K562 (cell line): ENCODE results near the gene ZNF493. TPM values are rescaled to one million over a fixed set of nuclear protein-coding genes. Genes with fewer than 3 reads are reported as not detected.

Source experiments
- ATAC-seq: fragments of 200-7000 bp; cut with Tn5 transposase; 3 replicates; pipeline ENCODE4 v1.9.1; 2020; ENCODE audit warnings: moderate library complexity
- BruUV-seq: library from RNA; stranded (reverse); fragments of 400-500 nt; replicated peaks from 2 replicates; lab custom pipeline; 2021; lab: Mats Ljungman, UMichigan
- CTCF ChIA-PET: fragments of 300-600 bp; formaldehyde crosslinking; extraction: SDS; loops from one replicate; lab custom pipeline; 2021; ENCODE audit warnings: low intra/inter-chr PET ratio; lab: Yijun Ruan, JAX
- POLR2A ChIA-PET: fragments of 300-600, 350-650 bp; sonication (Branson Sonifier 250); formaldehyde crosslinking; extraction: SDS; loops from one replicate; lab custom pipeline; 2021; ENCODE audit warnings: antibody characterized with exemption, inconsistent platforms; lab: Yijun Ruan, JAX
- DNase-seq, 4 experiments: peaks; one replicate each; pipeline versions ENCODE4 v3.0.0 to v3.0.0-alpha.2; 2011 to 2018; ENCODE audit warnings: low spot score in 3 of 4, mixed read lengths in 3 of 4; ENCODE audit errors: extremely low read depth in 1 of 4
- FAIRE-seq: peaks from 2 replicates; lab custom pipeline; 2011; peaks lifted over from hg19 to GRCh38; lab: Jason Lieb, UNC
- H2AFZ ChIP-seq: 2 replicates; pipeline ENCODE4 v1.6.0; 2011; ENCODE audit warnings: low read depth, low read length, control low read depth, inconsistent platforms
- H3K27ac ChIP-seq: fragments of 200-600 bp; 3 replicates; pipeline ENCODE4 v1.8.0; 2011; ENCODE audit warnings: low read depth, mild to moderate bottlenecking, control low read depth, inconsistent platforms, low read length, moderate library complexity, mixed read lengths; ENCODE audit errors: extremely low read depth
- H3K27me3 ChIP-seq, 2 experiments: fragments of 300-600 bp in 1 of 2; 2 replicates in 1 of 2; 3 replicates in 1 of 2; pipeline versions ENCODE4 v1.6.0 to v1.8.0; 2011; ENCODE audit warnings: inconsistent platforms in 2 of 2, low read length in 2 of 2, mild to moderate bottlenecking in 1 of 2, mixed read lengths in 1 of 2, moderate library complexity in 1 of 2; ENCODE audit not compliant: control insufficient read depth in 2 of 2, insufficient read depth in 2 of 2
- H3K36me3 ChIP-seq: fragments of 300-600 bp; 3 replicates; pipeline ENCODE4 v1.8.0; 2011; ENCODE audit warnings: mild to moderate bottlenecking, low read length, inconsistent platforms; ENCODE audit not compliant: control insufficient read depth, insufficient read depth
- H3K4me1 ChIP-seq, 2 experiments: fragments of 200-600 bp in 1 of 2; replicated peaks in 1 of 2; 2 replicates in 1 of 2; 3 replicates in 1 of 2; pipeline versions ENCODE4 v1.5.1 to v1.8.0; 2011; ENCODE audit warnings: inconsistent platforms in 2 of 2, low read length in 2 of 2, mild to moderate bottlenecking in 1 of 2, mixed read lengths in 1 of 2, moderate library complexity in 1 of 2; ENCODE audit not compliant: control insufficient read depth in 2 of 2, insufficient read depth in 2 of 2
- H3K4me2 ChIP-seq: 2 replicates; pipeline ENCODE4 v1.6.1; 2011; ENCODE audit warnings: low read length, control low read depth, inconsistent platforms, mixed read lengths; ENCODE audit not compliant: insufficient read depth
- H3K4me3 ChIP-seq: fragments of 200-600 bp; sonication (generic), shearing (Covaris generic); 2 replicates; pipeline ENCODE4 v1.5.1; 2016; ENCODE audit warnings: control low read depth, inconsistent platforms
- H3K79me2 ChIP-seq: fragments of 200-600 bp; 3 replicates; pipeline ENCODE4 v1.8.0; 2011; ENCODE audit warnings: low read length, inconsistent platforms; ENCODE audit not compliant: control insufficient read depth, insufficient read depth
- H3K9ac ChIP-seq, 2 experiments: 2 replicates each; pipeline versions ENCODE4 v1.6.0 to v1.6.1; 2011; ENCODE audit warnings: low read depth in 2 of 2, low read length in 2 of 2, control low read depth in 1 of 2, inconsistent platforms in 1 of 2, mild to moderate bottlenecking in 1 of 2, mixed read lengths in 1 of 2; ENCODE audit not compliant: insufficient read depth in 1 of 2
- H3K9me1 ChIP-seq: one replicate; pipeline ENCODE4 v1.6.0; 2011; ENCODE audit warnings: inconsistent platforms, mild to moderate bottlenecking, low read length, moderate library complexity; ENCODE audit not compliant: control insufficient read depth, insufficient read depth
- H3K9me3 ChIP-seq: replicated peaks from 2 replicates; pipeline ENCODE4 v1.5.1; 2011; ENCODE audit warnings: low read depth, low read length, inconsistent platforms; ENCODE audit not compliant: control insufficient read depth, insufficient read depth
- H4K20me1 ChIP-seq: replicated peaks from 2 replicates; pipeline ENCODE4 v1.6.1; 2011; ENCODE audit warnings: low read length, inconsistent platforms, mixed read lengths; ENCODE audit not compliant: control insufficient read depth, insufficient read depth
- BACH1 ChIP-seq: fragments of 200-800 bp; sonication (Bioruptor generic); IDR thresholded peaks from 2 replicates; pipeline ENCODE4 v1.6.1; 2016; ENCODE audit warnings: missing genetic modification characterization, missing compliant biosample characterization
- CBFA2T3 ChIP-seq: fragments of 450-650 bp; IDR thresholded peaks from 2 replicates; pipeline ENCODE4 v1.6.1; 2017
- CTCF ChIP-seq, 3 experiments: IDR thresholded peaks in 2 of 3; conservative IDR thresholded peaks in 1 of 3; 2 replicates each; pipeline ENCODE4 v1.5.1; 2011 to 2012; ENCODE audit warnings: low read length in 3 of 3, mild to moderate bottlenecking in 3 of 3, control low read depth in 2 of 3, improper control_type of control experiment in 1 of 3, inconsistent platforms in 1 of 3, low read depth in 1 of 3, mixed read lengths in 1 of 3, moderate library complexity in 1 of 3; ENCODE audit not compliant: insufficient read depth in 2 of 3
- HBP1 ChIP-seq: fragments of 450-650 bp; formaldehyde crosslinking; IDR thresholded peaks from 2 replicates; pipeline ENCODE4 v1.4.0; 2022; ENCODE audit warnings: missing genetic modification characterization
- KLF6 ChIP-seq: fragments of 250-450 bp; sonication (Bioruptor Pico); IDR thresholded peaks from 2 replicates; pipeline ENCODE4 v1.4.0; 2020; ENCODE audit warnings: mild to moderate bottlenecking, moderate library complexity, borderline replicate concordance
- PURB ChIP-seq: sonication (generic); formaldehyde crosslinking; IDR thresholded peaks from 2 replicates; pipeline ENCODE4 v1.9.0; 2021; ENCODE audit warnings: low read depth, mild to moderate bottlenecking, missing genetic modification reagents
- TAF7 ChIP-seq: fragments of 450-650 bp; IDR thresholded peaks from 2 replicates; pipeline ENCODE4 v1.6.1; 2016; ENCODE audit warnings: missing genetic modification characterization, missing compliant biosample characterization
- WGBS: fragments of 100-300 bp; shearing (Covaris generic); methylation state at CpG from one replicate; pipeline ENCODE4 v1.1.6; 2016; ENCODE audit warnings: low coverage, mixed read lengths; ENCODE audit not compliant: insufficient coverage; ENCODE audit errors: missing lambda C conversion rate; 5-methylcytosine and 5-hydroxymethylcytosine counted together
- in situ Hi-C: fragments of 300-500 bp; cut with MboI; formaldehyde crosslinking; loops from 4 replicates; pipeline ENCODE4 v1.15.0; 2018; ENCODE audit warnings: inconsistent platforms, mixed read lengths
- intact Hi-C: fragments of 100-400 bp; cut with micrococcal nuclease; formaldehyde crosslinking; loops from 2 replicates; pipeline ENCODE4 v1.14.2; 2022
- polyA plus RNA-seq, 8 experiments: library from polyadenylated mRNA; depleted of rRNA in 4 of 8; stranded (reverse) in 5 of 8; unstranded in 3 of 8; fragments of >200 nt; fragmentation: Nextera tagmentation in 2 of 8; fragmentation: Illumina TruSeq in 1 of 8; extraction: Ambion mirVana in 2 of 8; extraction: Trizol in 1 of 8; gene quantifications; 2 replicates each; pipeline versions ENCODE4 v1.2.1 to v1.2.3, GENCODE V29; 2011 to 2014; ENCODE audit warnings: inconsistent platforms in 1 of 8, missing spikeins in 1 of 8
- total RNA-seq, 7 experiments: library from RNA; depleted of rRNA in 6 of 7; stranded (reverse); fragments of >200 nt in 6 of 7; fragmentation: Illumina TruSeq in 2 of 7; extraction: Trizol in 2 of 7; gene quantifications; 2 replicates each; pipeline versions ENCODE4 v1.2.1 to v1.2.3, GENCODE V29; 2011 to 2021; ENCODE audit warnings: low replicate concordance in 1 of 7

Gene ZNF493
- total and polyA plus RNA-seq, 9 of the 15 experiments (the other 6 are each of a cell fraction or from before 2014, with no cell fraction given) = 5.0 to 18.6 (median 12.2) TPM

DNA sequence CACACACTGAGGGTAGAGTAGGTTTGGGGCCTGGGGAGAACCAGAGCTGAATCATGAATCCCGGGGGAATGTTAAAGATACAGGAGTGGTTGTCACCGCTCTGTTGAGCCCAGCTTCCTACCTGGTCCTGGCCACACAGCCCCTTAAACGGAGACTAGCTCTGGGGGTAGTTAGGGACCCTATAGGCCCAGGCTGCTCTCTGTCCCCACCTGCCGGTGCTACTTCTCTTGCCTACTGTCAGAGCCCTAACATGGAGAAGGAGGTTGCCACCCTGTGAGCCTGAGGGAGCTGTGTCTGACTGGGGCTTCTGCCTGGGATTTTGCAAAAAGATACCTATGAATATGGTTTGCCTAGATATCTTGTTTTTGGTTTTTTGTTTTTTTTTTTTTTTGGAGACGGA, 71.9 kb downstream of the ZNF493 start:
- peaks cover under 1% of the 10 kb centered on the region; the same call in 1 of the 3 replicates for H3K79me2 ChIP-seq
- no peak overlapping the region for H2AFZ ChIP-seq
- ChIA-PET CTCF (no interaction called here), POLR2A (no interaction called here)
- H4K20me1 ChIP-seq = no peaks in the 10 kb centered on the region
- H3K4me2 ChIP-seq = no peak overlapping the region
- WGBS = 52% methylated on average over 4 of the region's 5 CpGs
- no peak overlapping the region for H3K27ac ChIP-seq
- H3K4me1 ChIP-seq = peaks cover 0 to 8% of the 10 kb centered on the region in 2 experiments; a peak in 2 of 5 replicates
- H3K4me3 ChIP-seq = no peak overlapping the region
- ATAC-seq (peak; percentile 54; the same call in 2 of the 3 replicates), DNase-seq (no peak), FAIRE-seq (no peak)
- no TSS peak for BruUV-seq
- intact Hi-C loops (no loop called here), in situ Hi-C loops (no loop called here)
- TF ChIP-seq CBFA2T3 = no peak
- TF ChIP-seq CTCF (IDR thresholded peaks at IDR 0.05 in 2 of 3, conservative IDR thresholded peaks at IDR 0.05 in 1 of 3; ENCODE audit: insufficient read depth in 2 of 3, low read depth in 1 of 3, low read length in 3 of 3) = peak; percentile 27 to 43 (median 37); a peak in 5 of 6 replicates
- H3K9me3 ChIP-seq = no peaks in the 10 kb centered on the region
- no peaks in the 10 kb centered on the region for H3K36me3 ChIP-seq
- no peaks in the 10 kb centered on the region for H3K9me1 ChIP-seq
- no peaks in the 10 kb centered on the region for H3K27me3 ChIP-seq
- H3K9ac ChIP-seq = no peak overlapping the region

DNA sequence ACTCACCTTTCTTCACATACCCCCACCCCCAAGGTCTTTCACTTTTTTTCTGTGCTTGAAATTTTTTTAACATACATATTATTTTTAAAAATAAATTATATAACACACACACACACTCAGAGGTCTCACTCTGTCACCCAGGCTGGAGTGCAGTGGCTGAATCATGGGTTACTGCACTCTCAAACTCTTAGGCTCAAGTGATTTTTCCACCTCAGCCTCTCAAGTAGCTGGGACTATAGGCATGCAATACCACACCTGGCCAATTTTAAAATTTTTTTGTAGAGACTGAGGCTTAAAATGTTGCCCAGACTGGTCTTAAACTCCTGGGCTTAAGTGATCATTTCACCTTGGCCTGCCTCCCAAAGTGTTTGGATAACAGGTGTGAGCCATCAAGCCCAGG, 75.6 kb downstream of the ZNF493 start:
- intact Hi-C loops = no loop called here
- TF ChIP-seq TAF7 (tag) (no peak), HBP1 (no peak), BACH1 (no peak), PURB (CRISPR knock-in tag) (no peak), KLF6 (CRISPR knock-in tag) (no peak)

More for the DNA sequence above, 75.6 kb downstream of the ZNF493 start:
- Histone ChIP-seq H2AFZ (no peak overlapping the region), H3K9me1 (no peaks in the 10 kb centered on the region), H3K36me3 (no peaks in the 10 kb centered on the region), H3K9me3 (no peaks in the 10 kb centered on the region; the same call in 1 of the 2 replicates), H4K20me1 (no peaks in the 10 kb centered on the region), H3K4me1 (peaks cover 0 to 4% of the 10 kb centered on the region in 2 experiments; a peak in 1 of 5 replicates), H3K4me2 (no peak overlapping the region), H3K27me3 (no peaks in the 10 kb centered on the region), H3K27ac (no peak overlapping the region), H3K79me2 (no peaks in the 10 kb centered on the region), H3K4me3 (no peak overlapping the region), H3K9ac (no peak overlapping the region)
- no peak for ATAC-seq
- POLR2A ChIA-PET = no interaction called here
- no TSS peak for BruUV-seq
- CTCF ChIA-PET = no interaction called here
- no peak for FAIRE-seq
- in situ Hi-C loops = no loop called here
- DNase-seq = no peak
